RWPE2 (cell line): ENCODE data around the gene LAMB4.

ENCODE experiments used
- ATAC-seq: fragments of 200-7000 bp; cut with Tn5 transposase; 3 replicates; pipeline ENCODE4 v1.9.1; 2021; ENCODE audit warnings: low read depth
- DNase-seq: peaks from one replicate; pipeline ENCODE4 v3.0.0-alpha.2; 2020; ENCODE audit warnings: low spot score
- H3K27ac ChIP-seq: fragments of 450-650 bp; 2 replicates; pipeline ENCODE4 v1.5.1; 2017; ENCODE audit warnings: mild to moderate bottlenecking; ENCODE audit not compliant: poor library complexity, severe bottlenecking
- H3K27me3 ChIP-seq: fragments of 250-450 bp; sonication (Bioruptor Pico); 2 replicates; pipeline ENCODE4 v1.5.1; 2021; ENCODE audit warnings: mild to moderate bottlenecking, moderate library complexity; ENCODE audit not compliant: insufficient read depth, poor library complexity, severe bottlenecking
- H3K36me3 ChIP-seq: fragments of 250-450 bp; sonication (Bioruptor Pico); 2 replicates; pipeline ENCODE4 v1.5.1; 2020; ENCODE audit warnings: low read depth, mild to moderate bottlenecking, moderate library complexity
- H3K4me1 ChIP-seq: fragments of 250-450 bp; sonication (Bioruptor Pico); 2 replicates; pipeline ENCODE4 v1.5.1; 2021; ENCODE audit warnings: mild to moderate bottlenecking, moderate library complexity; ENCODE audit not compliant: insufficient read depth, poor library complexity, severe bottlenecking
- H3K4me3 ChIP-seq: fragments of 250-450 bp; sonication (Bioruptor Pico); 2 replicates; pipeline ENCODE4 v1.5.1; 2021; ENCODE audit warnings: mild to moderate bottlenecking, moderate library complexity; ENCODE audit not compliant: severe bottlenecking
- H3K9me3 ChIP-seq: fragments of 250-450 bp; sonication (Bioruptor Pico); 2 replicates; pipeline ENCODE4 v1.5.1; 2021; ENCODE audit warnings: mild to moderate bottlenecking, moderate library complexity; ENCODE audit not compliant: severe bottlenecking
- TF ChIP-seq, protein P1 (sequence below): fragments of 450-650 bp; IDR thresholded peaks from one replicate; pipeline ENCODE4 v1.5.1; 2017; ENCODE audit warnings: mild to moderate bottlenecking, moderate library complexity; ENCODE audit not compliant: poor library complexity, severe bottlenecking

The LAMB4 gene

DNA sequence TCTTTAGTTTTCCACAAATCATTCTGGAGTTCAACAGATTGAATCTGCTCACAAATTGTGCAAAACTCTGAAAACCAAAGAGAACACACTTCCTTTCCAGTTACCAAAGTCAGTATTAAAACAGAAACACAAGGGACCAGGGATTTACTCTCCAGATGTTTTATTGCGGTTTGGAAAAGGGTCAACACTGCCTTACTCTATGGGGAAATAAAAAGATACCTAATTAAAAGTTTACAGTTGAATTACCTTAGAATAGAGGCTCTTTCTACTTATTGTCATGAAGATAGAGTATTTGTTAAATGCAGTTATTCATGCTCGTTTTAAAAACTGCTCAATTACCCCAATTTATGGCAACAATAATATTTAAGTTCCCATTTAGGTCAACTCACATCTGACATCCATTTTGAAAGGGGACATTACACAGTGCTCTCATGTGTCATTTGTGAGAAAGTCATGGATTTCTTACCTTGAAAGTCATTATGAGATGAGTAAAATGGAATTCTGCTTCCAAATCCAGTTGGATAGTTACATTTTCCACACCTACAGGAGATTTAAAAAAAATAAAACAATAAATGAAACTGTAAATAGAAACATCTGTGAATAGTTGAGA lies 135.6 kb downstream of the LAMB4 start:
- TF ChIP-seq, protein P1, sequence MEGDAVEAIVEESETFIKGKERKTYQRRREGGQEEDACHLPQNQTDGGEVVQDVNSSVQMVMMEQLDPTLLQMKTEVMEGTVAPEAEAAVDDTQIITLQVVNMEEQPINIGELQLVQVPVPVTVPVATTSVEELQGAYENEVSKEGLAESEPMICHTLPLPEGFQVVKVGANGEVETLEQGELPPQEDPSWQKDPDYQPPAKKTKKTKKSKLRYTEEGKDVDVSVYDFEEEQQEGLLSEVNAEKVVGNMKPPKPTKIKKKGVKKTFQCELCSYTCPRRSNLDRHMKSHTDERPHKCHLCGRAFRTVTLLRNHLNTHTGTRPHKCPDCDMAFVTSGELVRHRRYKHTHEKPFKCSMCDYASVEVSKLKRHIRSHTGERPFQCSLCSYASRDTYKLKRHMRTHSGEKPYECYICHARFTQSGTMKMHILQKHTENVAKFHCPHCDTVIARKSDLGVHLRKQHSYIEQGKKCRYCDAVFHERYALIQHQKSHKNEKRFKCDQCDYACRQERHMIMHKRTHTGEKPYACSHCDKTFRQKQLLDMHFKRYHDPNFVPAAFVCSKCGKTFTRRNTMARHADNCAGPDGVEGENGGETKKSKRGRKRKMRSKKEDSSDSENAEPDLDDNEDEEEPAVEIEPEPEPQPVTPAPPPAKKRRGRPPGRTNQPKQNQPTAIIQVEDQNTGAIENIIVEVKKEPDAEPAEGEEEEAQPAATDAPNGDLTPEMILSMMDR: no peak
- Histone ChIP-seq H3K9me3 (no peaks in the 10 kb centered on the region), H3K36me3 (peaks cover 94% of the 10 kb centered on the region), H3K4me1 (peaks cover 53% of the 10 kb centered on the region), H3K27me3 (no peaks in the 10 kb centered on the region), H3K27ac (peak overlapping the region; percentile 99), H3K4me3 (no peak overlapping the region)
- ATAC-seq (no peak), DNase-seq (no peak)

DNA sequence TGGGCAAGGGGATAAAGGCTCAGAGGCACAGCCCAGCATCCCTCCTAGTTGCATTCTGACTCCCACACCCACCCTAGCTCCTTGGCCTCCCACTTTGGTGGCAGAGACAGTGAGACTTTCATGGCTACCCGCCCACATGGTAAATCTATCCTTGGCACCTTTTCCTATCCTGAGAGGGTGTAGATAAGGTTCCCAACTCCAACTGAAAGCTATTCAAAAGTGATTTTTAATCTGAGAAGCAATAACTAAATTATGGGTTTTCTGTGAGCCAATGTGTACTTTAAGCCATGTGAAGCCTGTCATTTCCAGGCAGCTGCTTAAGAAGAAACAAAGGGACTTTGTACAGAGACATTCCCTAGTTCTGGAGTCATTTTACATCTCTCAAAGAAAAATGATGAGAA lies 136.3 kb downstream of the LAMB4 start:
- H3K27me3 ChIP-seq: no peaks in the 10 kb centered on the region
- no peak overlapping the region for H3K4me3 ChIP-seq
- H3K9me3 ChIP-seq: no peaks in the 10 kb centered on the region
- ATAC-seq (no peak), DNase-seq (no peak)
- H3K4me1 ChIP-seq: peaks cover 46% of the 10 kb centered on the region
- peak overlapping the region; percentile 99 for H3K27ac ChIP-seq
- peaks cover 94% of the 10 kb centered on the region for H3K36me3 ChIP-seq
- TF ChIP-seq, protein P1: no peak

DNA sequence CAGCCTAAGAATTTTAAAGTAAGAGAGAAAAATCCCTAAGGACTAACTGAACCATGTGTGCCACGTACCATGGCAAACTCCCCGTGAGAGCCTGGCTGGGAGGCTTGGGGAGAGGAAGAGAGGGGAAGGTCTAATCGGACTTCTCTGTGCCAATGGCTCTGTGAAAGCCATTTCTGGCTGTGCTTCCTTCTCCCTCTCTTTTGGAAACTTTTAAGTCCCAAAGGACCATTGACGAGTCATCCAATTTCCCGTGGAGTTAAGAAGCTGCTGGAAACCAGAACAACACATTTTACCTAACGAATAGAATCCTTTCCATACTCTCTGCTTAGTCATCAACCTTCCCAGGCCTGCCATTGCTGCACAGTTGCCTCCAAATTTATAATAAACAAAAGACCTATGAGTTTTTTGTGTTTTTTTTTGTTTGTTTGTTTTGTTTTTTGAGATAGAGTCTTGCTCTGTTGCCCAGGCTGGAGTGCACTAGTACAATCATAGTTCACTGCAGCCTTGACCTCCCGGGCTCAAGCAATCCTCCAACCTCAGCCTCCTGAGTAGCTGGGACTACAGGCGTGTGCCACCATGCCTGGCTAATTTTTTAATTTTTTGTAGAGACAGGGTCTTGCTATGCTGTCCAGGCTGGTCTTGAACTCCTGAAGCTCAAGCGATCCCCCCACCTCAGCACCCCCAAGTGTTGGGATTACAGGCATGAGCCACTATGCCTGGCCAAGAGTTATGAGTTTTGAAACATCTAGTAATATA lies 140.4 kb downstream of the LAMB4 start:
- TF ChIP-seq, protein P1: no peak
- DNase-seq: no peak
- Histone ChIP-seq H3K36me3 (peaks cover 98% of the 10 kb centered on the region), H3K27ac (peak overlapping the region; percentile 1), H3K4me1 (peaks cover 5% of the 10 kb centered on the region), H3K27me3 (no peaks in the 10 kb centered on the region), H3K9me3 (no peaks in the 10 kb centered on the region), H3K4me3 (no peak overlapping the region)
- peak; percentile 57; the same call in 2 of the 3 replicates for ATAC-seq

GRCh38 chr7:107982918-107983389 lies 147.2 kb downstream of the LAMB4 start:
- ATAC-seq: no peak
- peak overlapping the region; percentile 5 for H3K27ac ChIP-seq

More at GRCh38 chr7:107982918-107983389, 147.2 kb downstream of the LAMB4 start:
- Histone ChIP-seq H3K4me3 (no peak overlapping the region), H3K27me3 (no peaks in the 10 kb centered on the region), H3K9me3 (no peaks in the 10 kb centered on the region), H3K36me3 (peaks cover 100% of the 10 kb centered on the region), H3K4me1 (no peaks in the 10 kb centered on the region)
- TF ChIP-seq, protein P1: no peak
- no peak for DNase-seq
